Tibial nerve (tissue), 4 donors: Measurements from ENCODE around the gene INSM1. TPM values are rescaled to one million over a fixed set of nuclear protein-coding genes. Genes with fewer than 3 reads are reported as not detected.

Experiments used
- DNase-seq, 2 donors: peaks; one replicate each; pipeline ENCODE4 v3.0.0-alpha.2; 2019; ENCODE audit warnings: low spot score in 2 of 2
- H3K27ac ChIP-seq, 4 donors: fragments of 200-600 bp; sonication (generic) in 3 of 4; one replicate each; pipeline ENCODE4 v1.5.1; 2017 to 2019; ENCODE audit warnings: mild to moderate bottlenecking in 1 of 4
- H3K27me3 ChIP-seq, 2 donors: fragments of 200-600 bp; sonication (generic) in 1 of 2; one replicate each; pipeline versions ENCODE4 v1.5.1 to v1.6.0; 2017 to 2019
- H3K36me3 ChIP-seq, 3 donors: fragments of 200-600 bp; sonication (generic); one replicate each; pipeline ENCODE4 v1.5.1; 2018 to 2019
- H3K4me1 ChIP-seq, 4 donors: fragments of 200-600 bp; sonication (generic) in 3 of 4; one replicate each; pipeline ENCODE4 v1.5.1; 2017 to 2019
- H3K4me3 ChIP-seq, 4 donors: fragments of 200-600 bp; sonication (generic) in 3 of 4; one replicate each; pipeline ENCODE4 v1.5.1; 2017 to 2019; ENCODE audit warnings: mild to moderate bottlenecking in 1 of 4, moderate library complexity in 1 of 4
- H3K9me3 ChIP-seq, 4 donors: fragments of 200-600 bp; sonication (generic) in 3 of 4; one replicate each; pipeline ENCODE4 v1.5.1; 2017 to 2019
- CTCF ChIP-seq, 5 experiments: fragments of 200-600 bp in 3 of 5; fragments of 450-650 bp in 2 of 5; sonication (generic) in 3 of 5; IDR thresholded peaks; one replicate each; pipeline ENCODE4 v1.5.1; 2016 to 2019; ENCODE audit warnings: antibody characterized with exemption in 5 of 5, mild to moderate bottlenecking in 3 of 5, moderate library complexity in 2 of 5
- EP300 ChIP-seq, 2 donors: sonication (generic); formaldehyde crosslinking; IDR thresholded peaks; one replicate each; pipeline ENCODE4 v1.6.1; 2017; ENCODE audit warnings: antibody characterized with exemption in 2 of 2, mild to moderate bottlenecking in 1 of 2
- POLR2A ChIP-seq, 2 donors: fragments of 450-650 bp; IDR thresholded peaks; one replicate each; pipeline ENCODE4 v1.6.1; 2017; ENCODE audit warnings: antibody characterized with exemption in 2 of 2, mild to moderate bottlenecking in 2 of 2, moderate library complexity in 2 of 2
- WGBS, 2 donors: methylation state at CpG; one replicate each; pipeline ENCODE4 v1.1.5; 2018; 5-methylcytosine and 5-hydroxymethylcytosine counted together
- total RNA-seq, 4 donors: library from RNA; depleted of rRNA; stranded (reverse); fragments of >200 nt; gene quantifications; one replicate each; pipeline ENCODE4 v1.1.0, GENCODE V29; 2016

Gene INSM1
- total RNA-seq, 4 donors from 2014 or later: not detected

GRCh38 chr20:20391115-20391514 lies 23.2 kb downstream of the INSM1 start:
- TF ChIP-seq EP300 (IDR thresholded peaks at IDR 0.05): no peak
- no peak for TF ChIP-seq POLR2A (IDR thresholded peaks at IDR 0.05)
- no peak for TF ChIP-seq CTCF (IDR thresholded peaks at IDR 0.05)
- H3K36me3 ChIP-seq: peaks cover 0 to 44% (median 0%) of the 10 kb centered on the region in 3 donors
- 88 to 94% methylated on average over 4 of the region's 4 CpGs for WGBS, 2 donors
- H3K27ac ChIP-seq: no peak overlapping the region
- no peaks in the 10 kb centered on the region for H3K9me3 ChIP-seq
- no peaks in the 10 kb centered on the region for H3K27me3 ChIP-seq
- peaks cover 0 to 14% (median 3%) of the 10 kb centered on the region in 4 donors for H3K4me1 ChIP-seq
- DNase-seq: no peak
- H3K4me3 ChIP-seq: no peak overlapping the region

- TF ChIP-seq CTCF (IDR thresholded peaks at IDR 0.05): no peak
- TF ChIP-seq EP300 (IDR thresholded peaks at IDR 0.05): no peak
- TF ChIP-seq POLR2A (IDR thresholded peaks at IDR 0.05): no peak
These were observed 23.9 kb downstream of the INSM1 start for GRCh38 chr20:20391766-20392165.

GRCh38 chr20:20393207-20394120 lies 25.6 kb downstream of the INSM1 start:
- no peak for DNase-seq
- Histone ChIP-seq H3K4me3 (no peak overlapping the region), H3K36me3 (peaks cover 0 to 54% (median 0%) of the 10 kb centered on the region in 3 donors), H3K9me3 (no peaks in the 10 kb centered on the region), H3K27ac (no peak overlapping the region), H3K27me3 (no peaks in the 10 kb centered on the region), H3K4me1 (peaks cover 0 to 14% (median 3%) of the 10 kb centered on the region in 4 donors)
- TF ChIP-seq CTCF (IDR thresholded peaks at IDR 0.05) (no peak), POLR2A (IDR thresholded peaks at IDR 0.05) (no peak), EP300 (IDR thresholded peaks at IDR 0.05) (no peak)
- 38 to 40% methylated on average over 20 of the region's 20 CpGs for WGBS, 2 donors

More at GRCh38 chr20:20391766-20392165, 23.9 kb downstream of the INSM1 start:
- H3K36me3 ChIP-seq: peaks cover 0 to 51% (median 0%) of the 10 kb centered on the region in 3 donors
- peaks cover 0 to 14% (median 3%) of the 10 kb centered on the region in 4 donors for H3K4me1 ChIP-seq
- H3K9me3 ChIP-seq: no peaks in the 10 kb centered on the region
- no peak overlapping the region for H3K27ac ChIP-seq
- H3K27me3 ChIP-seq: no peaks in the 10 kb centered on the region
- no peak for DNase-seq
- 78 to 82% methylated on average over 13 of the region's 13 CpGs for WGBS, 2 donors
- no peak overlapping the region for H3K4me3 ChIP-seq

- Histone ChIP-seq H3K27me3 (no peaks in the 10 kb centered on the region), H3K4me3 (no peak overlapping the region), H3K9me3 (no peaks in the 10 kb centered on the region), H3K36me3 (peaks cover 0 to 56% (median 0%) of the 10 kb centered on the region in 3 donors), H3K4me1 (peaks cover 0 to 14% (median 3%) of the 10 kb centered on the region in 4 donors), H3K27ac (no peak overlapping the region)
- WGBS, 2 donors: 95 to 99% methylated on average over 11 to 12 of the region's 12 CpGs
- TF ChIP-seq CTCF (IDR thresholded peaks at IDR 0.05): no peak
- TF ChIP-seq EP300 (IDR thresholded peaks at IDR 0.05): no peak
- no peak for TF ChIP-seq POLR2A (IDR thresholded peaks at IDR 0.05)
- no peak for DNase-seq
These were observed 27.2 kb downstream of the INSM1 start for GRCh38 chr20:20395087-20395486.
